ENCODE measurements around the gene DSCAM.

DNA sequence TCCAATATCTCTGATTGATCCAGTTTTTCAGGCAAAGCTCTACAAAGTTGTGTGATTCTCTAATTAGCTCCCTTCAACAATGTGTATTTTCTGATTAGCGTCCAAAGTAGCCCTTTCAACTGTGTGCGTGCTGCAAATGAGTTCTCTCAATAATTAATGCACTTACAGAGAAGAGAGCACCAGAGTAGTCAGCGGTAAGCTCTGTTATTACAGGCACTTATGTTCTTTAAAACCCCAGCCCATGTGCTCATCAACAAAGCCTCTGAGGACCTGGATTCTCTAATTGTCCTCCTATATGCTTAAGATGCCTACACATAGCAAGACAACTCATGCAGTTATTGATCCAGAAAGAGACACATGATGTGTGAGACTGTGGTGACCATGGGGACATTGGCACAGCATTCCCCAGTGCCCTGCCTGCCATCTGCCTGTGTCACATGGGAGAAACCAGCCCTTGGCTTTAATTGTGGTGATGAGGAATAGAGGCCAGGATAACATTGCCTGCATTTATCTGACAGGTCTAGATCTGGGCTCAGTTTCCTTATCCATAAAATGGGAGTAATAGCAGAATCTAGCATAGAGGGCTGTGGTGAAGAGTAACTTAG, 828.0 kb downstream of the DSCAM start:
- TF ChIP-seq POLR2A (IDR thresholded peaks at IDR 0.05): no peak
- TF ChIP-seq, protein P1, sequence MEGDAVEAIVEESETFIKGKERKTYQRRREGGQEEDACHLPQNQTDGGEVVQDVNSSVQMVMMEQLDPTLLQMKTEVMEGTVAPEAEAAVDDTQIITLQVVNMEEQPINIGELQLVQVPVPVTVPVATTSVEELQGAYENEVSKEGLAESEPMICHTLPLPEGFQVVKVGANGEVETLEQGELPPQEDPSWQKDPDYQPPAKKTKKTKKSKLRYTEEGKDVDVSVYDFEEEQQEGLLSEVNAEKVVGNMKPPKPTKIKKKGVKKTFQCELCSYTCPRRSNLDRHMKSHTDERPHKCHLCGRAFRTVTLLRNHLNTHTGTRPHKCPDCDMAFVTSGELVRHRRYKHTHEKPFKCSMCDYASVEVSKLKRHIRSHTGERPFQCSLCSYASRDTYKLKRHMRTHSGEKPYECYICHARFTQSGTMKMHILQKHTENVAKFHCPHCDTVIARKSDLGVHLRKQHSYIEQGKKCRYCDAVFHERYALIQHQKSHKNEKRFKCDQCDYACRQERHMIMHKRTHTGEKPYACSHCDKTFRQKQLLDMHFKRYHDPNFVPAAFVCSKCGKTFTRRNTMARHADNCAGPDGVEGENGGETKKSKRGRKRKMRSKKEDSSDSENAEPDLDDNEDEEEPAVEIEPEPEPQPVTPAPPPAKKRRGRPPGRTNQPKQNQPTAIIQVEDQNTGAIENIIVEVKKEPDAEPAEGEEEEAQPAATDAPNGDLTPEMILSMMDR (IDR thresholded peaks at IDR 0.05): no peak
